HEK293T (cell line): ENCODE results near the gene STXBP5.

Experiments
- CTBP1 ChIP-seq: fragments of 450-650 bp; IDR thresholded peaks from 2 replicates; pipeline ENCODE4 v1.6.1; 2016; ENCODE audit warnings: borderline replicate concordance
- LEF1 ChIP-seq: fragments of 450-650 bp; IDR thresholded peaks from 2 replicates; pipeline ENCODE4 v1.6.1; 2017; ENCODE audit warnings: mild to moderate bottlenecking, borderline replicate concordance
- SP1 ChIP-seq: fragments of 450-650 bp; IDR thresholded peaks from 2 replicates; pipeline ENCODE4 v1.6.1; 2017

DNA sequence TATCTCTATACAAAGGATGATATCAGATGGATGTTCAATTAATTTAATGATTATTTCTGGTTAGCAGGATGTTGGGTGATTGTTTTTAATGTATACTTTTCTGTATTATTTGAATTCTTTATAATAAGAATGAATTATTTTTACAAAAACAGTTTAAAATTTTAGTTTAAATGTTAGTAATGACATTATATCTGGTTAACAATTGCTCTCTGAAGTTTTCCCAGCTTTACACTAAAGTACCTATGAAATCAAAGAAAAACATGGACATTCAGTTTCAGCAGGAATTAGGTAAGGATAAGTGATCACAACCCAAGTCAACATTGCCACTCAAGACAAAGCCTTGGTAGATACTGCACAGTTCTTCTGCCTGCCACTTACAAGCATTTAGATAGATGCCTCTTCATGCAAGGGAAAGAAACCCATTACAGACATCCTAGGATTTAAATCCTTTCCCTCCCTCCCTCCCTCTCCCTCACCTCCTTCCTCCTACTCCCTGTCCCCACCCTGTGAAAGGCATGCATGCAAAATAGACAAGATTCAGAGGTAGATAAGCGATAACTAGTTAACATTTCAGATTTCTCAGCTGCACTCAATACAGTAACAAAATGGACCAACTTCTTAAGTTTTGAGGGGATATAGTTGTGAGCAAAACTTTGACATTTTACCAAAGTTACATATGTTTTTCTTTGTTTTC, 143.8 kb downstream of the STXBP5 start:
- TF ChIP-seq CTBP1 (no peak), LEF1 (no peak), SP1 (no peak)
